GM18499 (cell line): Measurements from ENCODE around the gene SIDT1.

Experiments used
- ATAC-seq: cut with Tn5 transposase; IDR thresholded peaks from one replicate; pipeline ENCODE4 v1.9.1; 2021; ENCODE audit warnings: moderate number of reproducible peaks; ENCODE audit not compliant: insufficient read depth, unreplicated experiment

SIDT1 gene

DNA sequence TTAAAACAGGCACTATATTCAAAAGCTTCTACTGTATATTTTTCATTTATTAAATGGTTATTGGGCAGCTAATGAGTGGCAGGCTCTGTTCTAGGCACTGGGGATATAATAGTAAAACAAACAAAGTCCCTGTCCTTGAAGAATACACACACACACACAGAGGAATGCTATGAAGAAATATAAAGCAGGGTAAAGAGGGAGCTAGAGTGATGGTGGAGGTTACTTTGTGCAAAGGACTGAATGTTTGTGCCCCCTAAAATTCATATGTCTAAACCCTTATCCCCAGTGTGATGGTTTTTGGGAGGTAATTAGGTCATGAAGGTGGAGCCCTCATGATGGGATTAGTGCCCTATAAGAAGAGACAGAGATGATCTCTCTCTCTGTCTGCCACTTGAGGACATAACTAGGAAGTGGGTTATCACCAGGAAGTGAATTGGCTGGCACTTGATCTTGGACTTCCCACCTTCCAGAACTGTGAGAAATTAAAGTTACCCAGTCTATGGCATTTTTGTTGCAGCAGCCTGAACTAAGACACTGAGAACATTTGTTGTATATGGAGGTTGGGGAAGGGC is 132.3 kb downstream of the SIDT1 start:
- ATAC-seq: no peak

DNA sequence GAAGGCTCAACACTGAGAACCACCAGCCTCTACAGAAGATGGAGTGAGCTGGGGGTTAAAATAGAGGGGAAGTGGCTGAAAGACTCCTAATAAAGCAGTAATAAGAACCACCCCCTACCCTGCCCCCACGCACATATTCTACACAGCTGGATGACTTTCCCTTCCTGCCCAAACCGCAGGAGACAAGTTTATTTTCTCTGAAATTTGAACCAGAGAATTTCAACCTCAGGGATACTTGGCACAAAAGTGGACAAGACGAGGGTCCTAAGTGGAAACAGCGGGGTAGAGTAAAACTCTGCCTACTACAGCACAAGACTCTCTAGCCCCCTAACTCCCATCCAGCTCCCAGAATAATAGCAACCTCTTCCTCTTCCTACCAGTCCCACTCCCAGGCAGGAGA is 135.7 kb downstream of the SIDT1 start:
- ATAC-seq: no peak

DNA sequence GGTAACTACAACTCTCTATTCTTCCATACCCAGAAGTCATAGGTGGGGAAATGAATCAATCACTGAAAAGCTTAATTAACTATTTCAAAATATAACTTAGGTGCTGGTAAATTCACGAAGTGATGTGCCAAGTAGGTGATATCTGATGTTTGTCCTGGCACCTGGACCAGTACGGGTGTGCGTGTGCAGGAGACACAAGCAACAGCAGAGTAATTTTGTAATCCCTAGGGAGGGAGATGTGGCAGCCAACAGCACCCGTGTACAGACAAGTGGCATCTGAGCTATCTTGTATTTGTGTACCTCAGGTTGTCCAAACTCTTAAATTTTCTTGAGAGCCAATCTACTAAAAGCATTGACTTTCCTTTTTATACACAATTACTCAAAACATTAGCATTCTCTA is 141.2 kb downstream of the SIDT1 start:
- ATAC-seq: no peak

DNA sequence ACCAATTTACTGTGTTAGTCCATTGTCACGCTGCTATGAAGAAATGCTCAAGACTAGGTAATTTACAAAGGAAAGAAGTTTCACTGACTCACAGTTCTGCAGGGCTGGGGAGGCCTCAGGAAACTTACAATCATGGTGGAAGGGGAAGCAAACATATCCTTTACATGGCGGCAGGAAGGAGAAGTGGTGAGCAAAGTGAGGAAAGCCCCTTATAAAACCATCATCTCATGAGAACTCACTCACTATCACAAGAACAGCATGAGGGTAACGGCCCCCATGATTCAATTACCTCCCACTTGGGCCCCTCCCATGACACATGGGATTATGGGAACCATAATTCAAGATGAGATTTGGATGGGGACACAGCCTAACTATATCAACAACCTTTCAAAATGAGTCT is 143.9 kb downstream of the SIDT1 start:
- ATAC-seq: no peak

DNA sequence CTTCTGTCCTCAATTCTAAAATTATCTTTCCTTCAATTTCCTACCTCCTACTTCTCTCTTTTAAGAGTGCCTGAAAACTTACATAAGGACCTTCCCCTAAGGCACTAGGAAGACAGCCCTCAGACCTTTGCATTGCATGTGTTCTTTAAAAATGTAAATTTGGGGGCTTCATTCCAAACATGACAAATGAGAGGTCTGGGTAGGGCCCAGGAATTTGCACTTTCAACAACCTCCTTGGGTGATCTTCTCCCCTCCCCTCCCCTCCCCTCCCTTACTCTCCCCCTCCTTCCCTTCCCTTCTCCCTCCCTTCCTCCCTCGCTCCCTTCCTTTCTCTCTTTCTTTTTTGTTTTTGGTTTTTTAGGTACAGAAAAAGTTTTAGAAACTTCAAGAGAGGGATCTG is 145.4 kb downstream of the SIDT1 start:
- ATAC-seq: no peak

DNA sequence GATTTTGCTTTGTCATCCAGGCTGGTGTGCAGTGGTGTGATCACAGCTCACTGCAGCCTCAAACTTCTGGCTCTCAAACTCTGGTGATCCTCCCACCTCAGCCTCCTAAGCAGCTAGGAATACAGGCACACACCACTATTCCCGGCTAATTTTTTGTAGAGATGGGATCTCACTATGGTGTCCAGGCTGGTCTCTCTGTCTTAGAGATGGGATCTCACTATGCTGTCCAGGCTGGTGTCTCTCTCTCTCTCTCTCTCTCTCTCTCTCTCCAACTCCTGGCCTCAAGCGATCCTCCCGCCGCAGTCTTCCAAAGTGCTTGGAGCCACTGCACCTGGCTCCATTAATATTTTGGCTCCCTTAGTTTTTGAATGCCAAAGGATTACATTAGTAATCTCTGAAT is 146.4 kb downstream of the SIDT1 start:
- ATAC-seq: no peak
